ENCODE data around the gene OBSL1.

- TF ChIP-seq EZH2 (IDR thresholded peaks at IDR 0.05; ENCODE audit: insufficient read depth, poor library complexity, severe bottlenecking) (no peak), EZH2phosphoT487 (IDR thresholded peaks at IDR 0.05; ENCODE audit: insufficient read depth, low read depth) (no peak)
Observed at GRCh38 chr2:219581346-219581745, 10.0 kb upstream of the OBSL1 start.

Data from GM23248 (cell line).